ENCODE measurements around the gene FARS2.

GRCh38 chr6:5300206-5300764 lies 39.0 kb downstream of the FARS2 start:
- TF ChIP-seq CTCF (IDR thresholded peaks at IDR 0.05) (no peak), POLR2A (IDR thresholded peaks at IDR 0.05) (no peak), POLR2AphosphoS5 (IDR thresholded peaks at IDR 0.05) (no peak)
